Measurements from ENCODE around the gene ARPC4.
"Not testable (repeated sequence)": the region's sequence is repeated elsewhere in the genome, so short reads cannot be mapped to it uniquely, and the experiment has no call there.

- not testable (repeated sequence) for TF ChIP-seq CTCF, POLR2AphosphoS5, POLR2A (IDR thresholded peaks at IDR 0.05)
Observed at GRCh38 chr3:9854291-9854940, 61.5 kb downstream of the ARPC4 start.
